ENCODE data around the gene MRPS34.

Gene MRPS34

GRCh38 chr16:1772908-1773702, at the start of gene MRPS34:
TSS of gene MRPS34 (minus strand) at chr16:1773134. CDS start at chr16:1773119, 15 bp downstream.
- in situ Hi-C loops (cut with MboI; ENCODE audit: low pct_unique_long_range_greater_than_20kb, low sequenced_read_pairs), result no loop called here
- peak; percentile 78 for DNase-seq

DNA sequence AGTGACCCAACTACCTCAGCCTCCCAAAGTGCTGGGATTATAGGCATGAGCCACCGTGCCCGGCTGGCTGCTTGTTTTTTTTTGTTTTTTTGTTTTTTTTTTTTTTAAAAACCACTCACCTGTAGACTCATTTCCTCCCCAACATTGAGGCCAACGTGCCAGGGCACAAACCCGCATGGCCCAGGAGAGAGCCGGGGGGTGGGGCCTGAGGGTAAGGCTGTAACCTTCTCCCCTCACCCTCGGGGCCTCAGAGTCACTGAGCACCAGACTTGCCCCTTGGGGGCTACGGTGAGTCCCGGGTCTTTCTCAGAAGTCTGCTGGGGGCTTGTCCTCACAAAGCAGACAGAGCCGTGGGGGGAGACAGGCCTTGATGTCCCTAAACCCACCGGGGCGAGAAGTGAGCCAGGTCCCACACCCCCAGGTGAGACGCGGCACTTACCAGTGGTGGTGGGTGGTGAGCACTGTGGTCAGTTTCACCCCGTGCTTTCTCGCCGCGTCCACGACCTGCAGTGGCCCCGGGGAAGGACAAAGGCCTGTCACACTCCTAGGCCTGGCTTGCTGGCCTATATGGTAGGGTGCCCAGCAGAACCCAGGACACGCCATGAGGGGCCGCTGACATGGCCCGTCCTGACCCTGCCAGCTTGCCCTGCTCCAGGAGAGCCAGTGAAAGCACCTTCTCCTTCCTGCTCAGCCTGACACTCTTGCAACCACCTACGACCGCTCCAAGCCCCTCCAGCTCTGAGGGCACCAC, 49.1 kb upstream of the MRPS34 start:
- in situ Hi-C loops (cut with MboI; ENCODE audit: low pct_unique_long_range_greater_than_20kb, low sequenced_read_pairs), result no loop called here
- DNase-seq, result no peak

DNA sequence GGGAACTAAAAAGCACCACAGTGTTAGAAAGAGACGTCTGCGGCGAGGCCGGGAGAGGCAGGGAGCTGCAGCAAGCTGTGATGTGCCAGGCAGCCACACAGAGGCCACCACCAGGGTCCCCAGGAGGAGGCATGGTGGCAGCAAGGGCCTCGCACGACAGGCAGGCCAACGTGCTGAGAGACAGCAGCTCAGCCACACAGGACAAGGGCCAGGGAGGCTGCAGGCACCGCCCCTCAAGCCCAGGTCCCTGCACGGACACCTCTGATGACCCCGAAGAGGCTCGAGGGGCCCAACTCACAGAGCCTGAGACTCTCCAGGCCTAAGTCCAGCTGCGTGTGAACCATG, 48.0 kb upstream of the MRPS34 start:
- no peak for DNase-seq
- in situ Hi-C loops (cut with MboI; ENCODE audit: low pct_unique_long_range_greater_than_20kb, low sequenced_read_pairs), result no loop called here

GRCh38 chr16:1820096-1820945, 47.4 kb upstream of the MRPS34 start:
- in situ Hi-C loops (cut with MboI; ENCODE audit: low pct_unique_long_range_greater_than_20kb, low sequenced_read_pairs), result no loop called here
- DNase-seq, result no peak

- in situ Hi-C loops (cut with MboI; ENCODE audit: low pct_unique_long_range_greater_than_20kb, low sequenced_read_pairs), result no loop called here
Observed at GRCh38 chr16:1819611-1820010, 46.7 kb upstream of the MRPS34 start.

GRCh38 chr16:1818873-1819525, 46.1 kb upstream of the MRPS34 start:
- no peak for DNase-seq
- in situ Hi-C loops (cut with MboI; ENCODE audit: low pct_unique_long_range_greater_than_20kb, low sequenced_read_pairs), result no loop called here

More at GRCh38 chr16:1819611-1820010, 46.7 kb upstream of the MRPS34 start:
- no peak for DNase-seq

DNA sequence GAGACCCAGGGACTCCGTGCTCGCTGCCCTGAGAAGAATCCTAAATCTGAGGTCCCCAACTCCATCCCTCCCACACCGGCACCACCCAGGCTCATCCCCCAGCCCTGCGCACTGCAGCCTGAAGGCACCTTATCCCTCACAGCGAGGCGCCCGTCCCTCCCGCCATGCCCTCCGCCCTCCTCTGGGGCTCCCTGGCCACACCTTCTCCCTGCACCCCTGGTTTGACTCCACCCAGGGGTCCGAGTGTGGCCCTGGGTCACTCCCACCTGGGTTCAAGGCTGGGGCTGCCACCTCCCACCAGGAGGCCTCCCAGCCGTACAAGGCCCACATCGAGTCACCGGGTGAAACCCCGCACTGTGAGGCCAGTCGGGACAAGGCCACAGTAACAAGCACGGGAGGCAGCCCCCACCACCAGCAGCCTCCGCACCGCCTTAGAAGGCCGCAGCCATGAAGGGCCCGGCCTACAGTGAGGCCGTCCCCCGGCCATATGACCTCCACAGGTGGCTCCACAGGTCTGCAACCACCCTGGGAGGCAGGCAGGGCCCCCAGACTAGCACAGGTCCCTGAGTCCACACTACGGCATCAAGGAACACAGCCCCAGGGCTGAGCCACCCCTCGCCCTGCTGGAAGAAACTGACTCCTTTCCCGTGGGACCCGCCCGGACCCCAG, 45.4 kb upstream of the MRPS34 start:
- DNase-seq, result no peak
- in situ Hi-C loops (cut with MboI; ENCODE audit: low pct_unique_long_range_greater_than_20kb, low sequenced_read_pairs), result no loop called here

- in situ Hi-C loops (cut with MboI; ENCODE audit: low pct_unique_long_range_greater_than_20kb, low sequenced_read_pairs), result no loop called here
- DNase-seq, result no peak
Observed at GRCh38 chr16:1817716-1818115, 44.8 kb upstream of the MRPS34 start.

GRCh38 chr16:1817276-1817589, 44.3 kb upstream of the MRPS34 start:
- no peak for DNase-seq
- in situ Hi-C loops (cut with MboI; ENCODE audit: low pct_unique_long_range_greater_than_20kb, low sequenced_read_pairs), result no loop called here

DNA sequence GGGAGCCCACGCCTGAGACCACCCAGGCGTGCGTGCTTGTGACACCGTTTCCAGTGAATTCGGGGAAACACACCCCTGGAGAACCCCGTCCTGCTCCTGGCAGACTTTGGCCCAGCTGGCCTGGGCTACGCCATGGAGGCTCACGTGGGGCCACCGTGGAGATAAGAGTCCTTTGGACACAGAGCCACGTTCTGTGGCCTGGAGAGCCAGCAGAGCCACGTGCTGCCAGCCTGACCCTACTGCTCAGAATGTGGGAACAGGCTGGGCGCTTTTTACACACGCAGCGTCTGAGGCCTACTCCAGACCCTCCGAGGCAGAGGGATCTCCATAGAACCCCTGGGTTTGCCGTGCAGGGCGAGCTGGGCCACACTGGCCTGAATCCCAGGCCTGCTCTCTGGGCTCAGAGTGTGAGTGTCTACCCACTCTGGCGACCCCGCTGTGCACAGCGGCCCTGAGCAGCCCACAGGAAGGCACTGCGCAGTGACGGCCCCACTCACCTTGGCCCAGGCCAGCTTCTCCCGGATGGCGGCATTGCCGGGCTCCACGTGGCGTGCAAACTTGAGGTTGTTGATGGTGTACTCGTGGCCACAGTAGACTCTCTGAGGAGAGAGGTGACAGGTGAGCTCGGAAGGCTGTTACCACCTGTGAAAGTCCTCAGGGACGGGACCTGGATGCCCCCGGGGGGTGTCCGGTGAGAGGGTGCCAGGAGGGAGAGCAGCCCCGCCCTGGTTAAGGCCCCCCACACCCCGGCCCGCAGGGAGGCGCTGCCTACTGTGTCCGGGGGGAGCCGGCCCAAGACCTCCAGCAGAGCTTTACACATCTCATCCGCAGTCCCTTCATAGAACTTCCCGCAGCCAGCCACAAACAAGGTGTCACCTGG, 43.7 kb upstream of the MRPS34 start:
- DNase-seq, result no peak
- in situ Hi-C loops (cut with MboI; ENCODE audit: low pct_unique_long_range_greater_than_20kb, low sequenced_read_pairs), result no loop called here

GRCh38 chr16:1815461-1815860, 42.5 kb upstream of the MRPS34 start:
- no peak for DNase-seq
- in situ Hi-C loops (cut with MboI; ENCODE audit: low pct_unique_long_range_greater_than_20kb, low sequenced_read_pairs), result no loop called here

GRCh38 chr16:1812732-1813163, 39.8 kb upstream of the MRPS34 start:
- peak; percentile 72 for DNase-seq
- in situ Hi-C loops (cut with MboI; ENCODE audit: low pct_unique_long_range_greater_than_20kb, low sequenced_read_pairs), result no loop called here

GRCh38 chr16:1810536-1810935, 37.6 kb upstream of the MRPS34 start:
- DNase-seq, result no peak
- in situ Hi-C loops (cut with MboI; ENCODE audit: low pct_unique_long_range_greater_than_20kb, low sequenced_read_pairs), result no loop called here

- no peak for DNase-seq
- in situ Hi-C loops (cut with MboI; ENCODE audit: low pct_unique_long_range_greater_than_20kb, low sequenced_read_pairs), result no loop called here
Observed at GRCh38 chr16:1810106-1810505, 37.2 kb upstream of the MRPS34 start.

GRCh38 chr16:1809281-1809801, 36.4 kb upstream of the MRPS34 start:
- no peak for DNase-seq
- in situ Hi-C loops (cut with MboI; ENCODE audit: low pct_unique_long_range_greater_than_20kb, low sequenced_read_pairs), result no loop called here

GRCh38 chr16:1808691-1809090, 35.8 kb upstream of the MRPS34 start:
- in situ Hi-C loops (cut with MboI; ENCODE audit: low pct_unique_long_range_greater_than_20kb, low sequenced_read_pairs), result no loop called here
- DNase-seq, result no peak

GRCh38 chr16:1807626-1808025, 34.7 kb upstream of the MRPS34 start:
- DNase-seq, result no peak
- in situ Hi-C loops (cut with MboI; ENCODE audit: low pct_unique_long_range_greater_than_20kb, low sequenced_read_pairs), result no loop called here

DNA sequence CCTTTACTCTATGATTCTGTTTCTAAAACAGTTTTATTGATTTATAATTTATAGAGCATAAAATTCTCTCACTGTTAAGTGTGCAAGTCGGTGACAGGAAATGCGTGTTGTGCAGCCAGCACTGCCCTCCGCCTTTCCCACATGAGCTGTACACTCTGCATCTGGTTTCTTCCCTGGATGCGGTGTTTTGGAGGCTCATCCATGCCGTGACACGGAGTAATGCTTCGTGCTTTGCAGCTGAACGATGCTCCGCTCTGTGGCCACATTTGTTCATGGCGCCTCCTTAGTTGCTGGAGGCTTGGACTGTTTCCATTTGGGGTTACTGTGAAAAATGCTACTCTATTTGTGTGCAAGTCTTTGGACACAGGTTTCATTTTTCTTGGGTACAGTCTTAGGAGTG, 27.8 kb upstream of the MRPS34 start:
- no peak for DNase-seq
- in situ Hi-C loops (cut with MboI; ENCODE audit: low pct_unique_long_range_greater_than_20kb, low sequenced_read_pairs), result no loop called here
